Skeletal muscle cell (primary cell): ENCODE data around the gene PIGR.

Source experiments
- DNase-seq: peaks from one replicate; pipeline ENCODE4 v3.0.0-alpha.2; 2010; ENCODE audit warnings: low read depth
- H3K4me3 ChIP-seq: 2 replicates; pipeline ENCODE4 v1.5.1; 2011; ENCODE audit warnings: low read depth, mild to moderate bottlenecking, control low read depth, low read length, moderate library complexity

Gene PIGR

DNA sequence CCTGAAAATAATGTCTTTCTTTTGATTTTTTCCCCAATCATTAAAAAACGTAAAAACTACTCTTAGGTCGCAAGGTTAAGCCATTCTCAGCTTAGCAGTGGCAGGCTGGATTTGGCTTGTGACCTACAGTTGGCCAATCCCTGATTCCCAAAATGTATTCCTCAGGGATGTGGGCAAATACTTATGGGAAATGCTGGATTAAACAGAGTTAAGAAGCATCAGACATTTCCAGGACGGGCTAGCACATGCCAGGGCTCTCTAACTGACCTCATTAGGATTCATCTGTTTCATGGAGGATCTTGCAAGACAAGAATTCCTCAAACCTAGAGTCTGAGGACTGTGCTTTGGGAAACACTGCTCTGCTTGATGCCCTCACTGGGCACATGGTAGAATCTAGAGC lies 50.0 kb downstream of the PIGR start:
- no peak for DNase-seq
- H3K4me3 ChIP-seq = no peak overlapping the region

DNA sequence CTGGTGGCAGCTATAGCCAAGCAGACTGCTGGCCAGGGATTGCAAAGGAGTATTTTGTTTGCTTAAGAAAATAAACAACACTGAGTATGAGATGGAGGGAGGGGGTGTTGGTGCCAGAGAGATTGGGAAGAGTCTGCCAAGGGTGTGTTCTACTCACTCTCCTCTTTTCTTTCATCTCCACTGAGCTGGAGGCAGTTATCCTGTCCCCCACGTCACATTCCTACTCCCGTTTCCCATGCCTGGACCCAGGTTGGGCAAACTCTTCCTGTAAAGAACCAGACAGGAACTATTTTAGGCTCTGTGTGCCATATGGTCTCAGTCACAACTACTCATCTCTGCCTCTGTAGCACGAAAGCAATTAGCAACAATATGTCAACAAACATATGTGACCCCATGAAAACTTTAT lies 50.4 kb downstream of the PIGR start:
- peak; percentile 45 for DNase-seq
- no peak overlapping the region for H3K4me3 ChIP-seq

DNA sequence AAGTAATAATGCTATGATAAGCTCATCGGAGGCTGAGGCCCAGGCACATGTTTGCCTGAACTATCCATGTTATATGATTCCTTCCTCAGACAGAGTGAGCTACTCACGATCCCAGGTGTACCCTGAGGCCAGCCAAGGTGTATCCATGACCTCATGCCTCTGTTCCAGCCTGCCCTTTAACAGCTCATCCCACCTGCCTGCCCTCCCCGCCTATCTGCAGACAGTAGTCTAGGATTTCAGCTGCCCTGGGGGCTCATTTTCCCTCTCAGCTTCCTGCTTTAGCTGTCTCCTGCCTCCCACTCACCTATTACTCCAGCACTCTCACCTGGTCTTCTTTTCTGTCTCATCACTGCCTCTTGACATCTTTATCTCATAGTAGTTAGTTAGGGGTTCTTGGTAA lies 50.9 kb downstream of the PIGR start:
- no peak for DNase-seq
- no peak overlapping the region for H3K4me3 ChIP-seq

DNA sequence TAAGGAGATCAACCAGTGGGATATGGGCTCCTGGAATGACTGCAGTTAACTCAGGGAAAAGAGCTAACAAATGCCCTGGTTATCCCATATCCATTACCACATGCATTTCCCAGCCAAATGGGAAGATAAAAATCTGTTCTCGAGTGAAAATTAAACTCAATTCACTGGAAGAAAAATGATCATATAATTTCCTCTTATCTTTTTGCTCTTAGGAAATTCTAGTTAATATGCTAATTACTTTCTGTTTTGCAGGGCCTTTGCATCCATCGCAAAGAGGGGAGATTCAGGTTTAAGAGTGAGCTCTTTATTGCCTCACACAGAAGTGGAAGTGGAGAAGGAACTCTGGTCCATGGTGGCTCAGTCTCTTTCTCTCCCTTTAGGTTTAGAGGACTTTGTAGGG lies 52.9 kb downstream of the PIGR start:
- H3K4me3 ChIP-seq = no peak overlapping the region
- DNase-seq = no peak

DNA sequence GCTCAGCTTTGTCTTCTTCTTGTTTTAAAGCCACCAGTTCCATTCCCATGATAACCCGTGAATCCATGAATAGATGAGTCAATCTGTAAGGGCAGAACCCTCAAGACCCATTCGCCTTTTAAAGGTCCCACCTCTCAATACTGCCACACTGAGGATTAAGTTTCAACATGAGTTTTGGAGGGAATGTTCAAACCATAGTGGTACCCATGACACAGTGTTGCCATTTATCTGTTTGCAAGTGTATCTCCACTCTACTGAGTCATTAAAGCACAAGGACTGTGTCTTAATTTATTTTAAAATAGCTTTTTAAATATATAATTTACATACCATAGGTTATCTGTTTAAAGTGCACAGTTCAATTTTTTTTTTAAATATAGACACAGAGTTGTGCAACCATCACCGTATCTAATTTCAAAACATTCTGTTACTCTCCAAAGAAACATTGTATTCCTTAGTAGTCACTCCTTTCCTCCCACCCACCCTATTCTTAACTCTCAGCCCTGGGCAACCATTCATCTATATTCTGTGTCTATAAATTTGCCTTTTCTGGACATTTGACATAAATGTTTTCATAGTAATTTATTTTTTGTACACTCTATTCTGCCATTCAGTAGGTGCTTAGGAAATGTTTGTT lies 53.8 kb downstream of the PIGR start:
- H3K4me3 ChIP-seq = no peak overlapping the region
- DNase-seq = peak; percentile 54

DNA sequence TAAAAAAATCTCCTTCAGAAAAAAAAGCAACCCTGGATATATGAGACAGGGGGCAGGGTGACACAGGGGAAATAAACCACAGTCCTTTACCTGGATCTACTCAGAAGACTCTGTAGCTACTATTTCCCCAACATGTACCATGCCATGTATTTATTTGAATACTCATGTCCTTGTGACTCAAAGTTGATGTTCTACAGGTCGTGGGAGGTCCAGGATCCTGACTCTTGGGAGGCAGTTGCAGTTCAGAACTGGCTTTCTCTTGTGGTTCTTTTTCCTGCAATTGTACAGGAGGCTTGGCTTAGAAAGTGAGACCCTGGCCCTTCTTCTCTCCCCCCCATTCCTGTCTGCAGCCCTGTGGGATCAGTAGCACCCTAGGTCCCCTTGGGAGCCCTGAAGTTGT lies 54.9 kb downstream of the PIGR start:
- no peak for DNase-seq
- H3K4me3 ChIP-seq = no peak overlapping the region

DNA sequence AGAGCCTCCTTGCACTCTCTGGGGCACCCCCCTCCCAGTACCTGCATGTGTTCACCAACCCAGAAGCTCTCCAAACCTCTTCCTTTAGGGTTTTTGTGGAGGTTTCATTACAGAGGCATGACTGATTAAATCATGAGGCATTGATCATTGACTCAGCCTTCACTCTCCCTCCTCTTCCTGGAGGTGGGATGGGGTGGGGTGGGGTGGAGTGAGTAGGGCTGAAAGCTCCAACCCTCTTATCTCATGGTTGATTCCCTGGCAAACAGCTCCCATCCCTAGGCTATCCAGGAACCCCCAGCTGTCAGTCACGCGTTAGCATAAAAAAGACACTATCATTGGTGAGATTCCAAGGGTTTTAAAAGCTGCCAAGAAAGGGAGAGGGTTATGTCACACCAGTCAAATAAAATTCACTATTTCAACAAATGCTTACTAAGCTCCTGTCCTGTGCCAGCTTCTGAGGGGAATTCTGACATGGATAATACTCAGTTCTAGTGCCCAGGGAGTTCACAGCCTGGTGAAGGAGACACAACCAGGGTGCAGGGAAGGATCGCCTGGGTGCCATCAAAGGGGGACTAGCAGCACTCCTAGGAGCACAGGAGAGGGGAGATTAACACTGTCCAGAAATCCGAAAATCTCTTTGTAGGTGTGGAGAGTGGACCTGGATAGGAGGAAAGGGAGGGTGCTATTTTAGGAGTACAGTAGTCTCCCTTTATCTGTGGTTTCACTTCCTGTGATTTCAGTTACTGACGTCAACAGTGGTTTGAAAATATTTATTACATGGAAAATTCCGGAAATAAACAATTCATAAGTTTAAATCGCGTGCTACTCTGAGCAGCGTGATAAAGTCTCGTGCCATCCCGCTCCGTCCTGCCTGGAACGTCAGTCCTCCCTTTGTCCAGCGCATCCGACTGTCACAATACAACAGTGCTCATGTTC lies 55.9 kb downstream of the PIGR start:
- DNase-seq = no peak

DNA sequence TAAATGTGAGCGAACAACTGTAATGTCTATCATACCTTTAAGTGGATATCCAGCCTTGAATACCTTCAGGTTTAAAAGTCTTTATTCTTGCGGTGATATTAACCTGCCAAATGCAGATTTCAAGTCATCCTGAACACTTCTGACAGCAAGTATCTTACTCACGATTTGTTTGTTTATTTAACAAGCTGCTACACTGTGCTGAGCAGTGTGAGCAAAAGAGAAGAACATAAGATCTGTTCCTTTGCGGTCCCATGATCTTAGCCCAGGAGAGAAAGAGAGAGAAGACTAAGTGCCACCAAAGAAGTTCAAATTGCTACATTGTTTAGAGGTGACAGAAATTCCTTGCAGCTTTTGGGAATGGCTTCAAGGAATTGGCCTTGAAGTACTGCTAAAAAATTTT lies 58.6 kb downstream of the PIGR start:
- no peak overlapping the region for H3K4me3 ChIP-seq
- no peak for DNase-seq

More for the DNA sequence above, 55.9 kb downstream of the PIGR start:
- no peak overlapping the region for H3K4me3 ChIP-seq

DNA sequence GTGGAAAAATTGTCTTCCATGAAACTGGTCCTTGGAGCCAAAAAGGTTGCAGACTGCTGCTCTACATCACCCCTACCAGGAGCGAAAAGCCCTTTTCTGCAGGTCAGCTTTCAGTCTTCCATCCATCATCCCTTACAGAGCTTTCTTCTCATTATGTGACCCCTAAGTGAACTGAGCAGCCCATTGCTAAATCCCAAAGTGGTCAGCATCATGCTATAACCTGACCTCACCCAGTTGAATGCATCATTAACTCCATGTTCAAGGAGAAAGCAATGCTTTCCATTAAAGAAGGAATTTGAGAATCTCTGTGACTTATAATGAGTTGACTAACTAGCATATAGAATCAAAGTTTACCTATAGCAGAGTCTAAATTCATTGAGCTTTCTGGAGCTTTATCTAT lies 59.4 kb downstream of the PIGR start:
- DNase-seq = no peak
- H3K4me3 ChIP-seq = no peak overlapping the region

DNA sequence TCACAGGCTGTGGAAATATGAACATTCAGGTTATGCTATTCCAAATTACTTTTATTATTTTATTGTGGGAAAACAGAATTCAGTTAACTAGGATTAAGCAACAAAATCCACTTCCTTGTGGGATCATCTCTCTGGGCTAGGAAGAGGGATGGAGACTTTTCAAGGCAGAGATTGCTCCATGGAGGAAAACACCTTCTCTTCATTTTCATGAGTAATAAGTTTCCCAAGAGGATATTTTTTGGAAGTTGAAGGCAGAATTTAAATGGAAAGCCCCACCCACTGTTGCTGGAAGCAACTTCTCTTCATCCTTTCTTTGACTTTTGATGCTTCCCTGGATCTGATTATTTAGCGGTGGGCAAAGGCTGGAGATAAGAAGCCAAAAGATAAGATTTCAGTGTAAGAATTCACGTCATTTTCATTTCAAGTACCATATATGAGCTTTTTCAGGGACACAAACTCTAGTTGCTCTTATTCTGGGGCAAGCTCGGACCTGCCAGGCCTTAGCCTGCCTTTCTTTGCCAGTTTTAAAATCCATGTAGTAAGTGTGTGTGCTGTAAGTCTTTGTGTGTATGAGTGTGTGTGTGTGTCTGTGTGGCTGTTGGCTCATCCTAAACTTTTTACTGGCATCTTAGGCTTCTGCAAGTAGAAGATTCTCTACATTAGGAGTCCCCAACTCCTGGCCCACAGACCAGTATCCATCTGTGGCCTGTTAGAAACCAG lies 60.8 kb downstream of the PIGR start:
- DNase-seq = no peak
- H3K4me3 ChIP-seq = no peak overlapping the region

DNA sequence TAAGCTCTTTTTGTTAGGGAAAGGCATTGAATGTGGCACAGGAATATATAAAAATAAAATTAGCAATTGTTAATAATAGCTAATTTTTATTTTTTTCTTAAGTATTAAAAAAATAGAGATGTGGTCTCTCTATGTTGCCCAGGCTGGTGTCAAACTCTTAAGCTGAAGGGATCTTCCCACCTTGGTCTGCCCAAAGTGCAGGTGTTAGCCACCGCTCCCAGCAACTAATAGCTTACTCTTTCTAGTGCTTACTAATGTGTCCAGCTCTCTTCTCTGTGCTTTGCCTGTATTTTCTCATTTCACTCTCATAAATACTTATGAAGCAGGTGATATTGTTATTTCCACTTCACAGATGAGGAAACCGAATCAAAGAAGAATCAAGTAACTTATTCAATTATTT lies 62.4 kb downstream of the PIGR start:
- DNase-seq = no peak

DNA sequence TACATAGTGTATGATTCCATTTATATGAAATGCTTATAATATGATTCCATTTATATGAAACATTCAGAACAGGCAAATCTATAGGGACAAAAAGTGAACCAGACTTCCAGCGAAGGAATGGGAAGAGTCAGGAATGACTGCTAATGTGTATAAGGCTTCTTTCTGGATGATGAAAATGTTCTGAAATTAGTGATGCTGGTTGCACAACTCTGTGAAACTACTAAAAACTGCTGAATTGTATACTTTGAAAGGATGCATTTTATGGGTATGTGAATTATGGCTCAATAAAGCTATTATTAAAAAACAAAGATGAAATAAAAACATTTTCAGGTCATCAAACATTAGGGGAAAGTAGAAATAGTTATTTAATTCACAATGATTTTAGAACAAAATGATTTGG lies 63.1 kb downstream of the PIGR start:
- no peak overlapping the region for H3K4me3 ChIP-seq
- no peak for DNase-seq

More for the DNA sequence above, 62.4 kb downstream of the PIGR start:
- no peak overlapping the region for H3K4me3 ChIP-seq

DNA sequence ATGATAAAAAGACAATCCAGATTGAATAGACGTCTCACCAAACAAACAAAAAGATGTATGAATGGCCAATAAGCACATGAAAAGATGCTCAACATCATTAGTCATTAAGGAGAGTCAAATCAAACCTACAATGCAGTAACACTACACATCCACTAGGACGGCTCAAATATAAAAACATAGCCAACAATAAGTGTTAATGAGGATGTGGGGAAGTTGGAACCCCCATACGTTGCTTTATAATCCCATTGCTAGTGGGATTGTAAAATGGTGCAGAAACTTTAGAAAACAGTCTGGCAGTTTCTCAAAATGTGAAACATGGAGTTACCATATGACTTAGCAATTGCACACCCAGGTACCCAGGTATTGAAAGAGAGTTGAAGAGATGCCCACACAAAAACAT lies 63.7 kb downstream of the PIGR start:
- no peak for DNase-seq
- no peak overlapping the region for H3K4me3 ChIP-seq

DNA sequence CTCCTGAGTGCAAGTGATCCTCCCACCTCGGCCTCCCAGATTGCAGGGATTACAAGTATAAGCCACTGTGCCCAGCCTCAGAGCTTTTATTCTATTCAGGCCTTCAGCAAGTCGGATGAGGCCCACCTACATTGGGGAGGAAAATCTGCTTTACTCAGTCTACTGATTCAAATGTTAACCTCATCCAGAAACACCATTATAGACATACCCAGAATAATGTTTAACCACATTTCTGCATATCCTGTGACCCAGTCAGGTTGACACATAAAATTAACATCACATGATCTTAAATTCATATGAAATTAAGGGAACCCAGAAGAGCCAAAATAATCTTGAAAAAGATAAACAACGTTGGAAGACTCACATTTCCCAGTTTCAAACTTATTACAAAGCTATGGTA lies 66.0 kb downstream of the PIGR start:
- no peak for DNase-seq
- no peak overlapping the region for H3K4me3 ChIP-seq
